GM21737 (cell line): ENCODE measurements around the gene TRAFD1.

Experiments
- ATAC-seq: cut with Tn5 transposase; IDR thresholded peaks from one replicate; pipeline ENCODE4 v1.9.1; 2021; ENCODE audit warnings: mild to moderate bottlenecking, moderate library complexity; ENCODE audit not compliant: unreplicated experiment

TRAFD1 gene

DNA sequence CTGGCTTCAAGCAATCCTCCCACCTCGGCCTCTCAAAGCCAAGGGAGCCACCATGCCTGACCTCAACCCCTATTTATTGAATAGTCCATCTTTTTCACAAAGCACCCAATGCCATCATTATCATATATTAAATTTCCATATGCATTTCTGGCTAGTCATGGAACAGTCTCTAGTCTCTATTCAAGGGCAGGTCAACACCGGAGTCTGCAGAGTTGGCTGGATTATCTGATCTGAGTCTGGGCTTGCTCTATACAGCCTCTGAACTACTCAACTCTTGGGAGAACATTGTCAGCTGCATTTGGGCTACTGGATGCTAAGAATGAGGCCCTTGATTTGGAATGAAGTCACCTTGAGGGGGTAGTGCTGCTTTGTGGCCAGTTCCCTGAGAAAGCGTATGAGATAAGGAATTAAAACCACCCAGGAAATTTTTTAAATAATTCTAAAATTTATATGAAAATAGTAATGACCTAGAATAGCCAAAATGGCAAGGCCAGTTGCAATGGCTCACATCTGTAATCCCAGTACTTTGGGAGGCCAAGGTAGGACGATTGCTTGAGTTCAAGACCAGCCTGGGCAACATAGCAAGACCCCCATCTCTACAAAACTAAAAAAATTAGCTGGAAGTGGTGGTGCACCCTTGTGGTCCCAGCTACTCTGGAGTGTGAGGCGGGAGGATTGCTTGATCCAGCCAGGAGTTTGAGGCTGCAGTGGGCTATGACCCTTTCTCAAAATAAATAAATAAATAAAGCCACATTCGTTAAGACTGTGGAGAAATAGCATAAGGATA lies 9.9 kb upstream of the TRAFD1 start:
- ATAC-seq: no peak

DNA sequence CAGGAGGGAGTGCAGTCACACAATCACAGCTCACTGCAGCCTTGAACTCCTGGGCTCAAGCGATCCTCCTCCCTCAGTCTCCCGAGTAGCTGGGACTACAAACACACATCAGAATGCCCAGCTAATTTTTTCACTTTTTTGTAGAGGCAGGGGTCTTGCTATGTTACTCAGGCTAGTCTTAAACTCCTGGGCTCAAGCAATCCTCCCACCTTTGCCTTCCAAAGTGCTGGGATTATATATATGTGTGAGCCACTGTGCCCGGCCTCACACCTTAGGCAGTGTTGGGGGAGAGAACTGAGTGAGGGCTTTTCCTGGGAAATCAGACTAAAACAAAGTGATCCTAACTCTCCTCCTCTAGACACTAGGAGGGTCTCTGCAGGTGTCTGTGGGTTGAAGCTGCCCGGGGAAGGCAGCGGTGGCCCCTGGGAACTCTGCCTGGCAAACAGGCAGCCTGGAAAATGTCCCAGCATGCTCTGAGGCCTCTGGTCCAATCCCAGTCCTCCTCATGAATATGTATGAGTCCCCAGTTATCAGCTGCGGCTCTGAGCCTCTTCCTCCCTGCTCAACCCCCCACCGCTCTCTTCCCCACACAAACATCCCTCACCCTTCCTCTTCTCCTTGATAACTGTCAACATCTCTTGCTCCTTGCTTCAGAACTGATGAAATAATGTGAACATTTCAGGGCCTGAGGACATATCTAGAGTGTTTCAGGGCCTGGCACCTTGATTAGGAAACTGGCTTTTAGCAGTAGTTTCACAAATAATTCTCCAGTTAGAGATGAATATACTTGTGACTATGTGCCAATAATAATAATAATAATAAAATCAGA lies 8.9 kb upstream of the TRAFD1 start:
- ATAC-seq: no peak

DNA sequence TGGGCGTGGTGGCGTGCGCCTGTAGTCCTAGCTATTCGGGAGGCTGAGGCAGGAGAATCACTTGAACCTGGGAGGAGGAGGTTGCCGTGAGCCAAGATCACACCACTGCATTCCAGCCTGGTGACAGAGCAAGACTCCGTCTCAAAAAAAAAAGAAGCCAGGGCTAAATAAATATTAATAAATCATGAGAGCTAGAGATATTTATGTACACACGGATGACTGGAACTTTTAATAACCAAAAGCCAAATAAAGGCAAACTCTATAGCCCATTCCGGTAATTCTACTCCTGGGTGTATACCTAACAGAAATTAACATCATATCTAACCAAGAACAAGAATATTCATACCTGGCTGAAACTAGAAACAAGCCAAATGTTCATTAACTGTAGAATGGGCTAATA lies 7.7 kb upstream of the TRAFD1 start:
- ATAC-seq: no peak

DNA sequence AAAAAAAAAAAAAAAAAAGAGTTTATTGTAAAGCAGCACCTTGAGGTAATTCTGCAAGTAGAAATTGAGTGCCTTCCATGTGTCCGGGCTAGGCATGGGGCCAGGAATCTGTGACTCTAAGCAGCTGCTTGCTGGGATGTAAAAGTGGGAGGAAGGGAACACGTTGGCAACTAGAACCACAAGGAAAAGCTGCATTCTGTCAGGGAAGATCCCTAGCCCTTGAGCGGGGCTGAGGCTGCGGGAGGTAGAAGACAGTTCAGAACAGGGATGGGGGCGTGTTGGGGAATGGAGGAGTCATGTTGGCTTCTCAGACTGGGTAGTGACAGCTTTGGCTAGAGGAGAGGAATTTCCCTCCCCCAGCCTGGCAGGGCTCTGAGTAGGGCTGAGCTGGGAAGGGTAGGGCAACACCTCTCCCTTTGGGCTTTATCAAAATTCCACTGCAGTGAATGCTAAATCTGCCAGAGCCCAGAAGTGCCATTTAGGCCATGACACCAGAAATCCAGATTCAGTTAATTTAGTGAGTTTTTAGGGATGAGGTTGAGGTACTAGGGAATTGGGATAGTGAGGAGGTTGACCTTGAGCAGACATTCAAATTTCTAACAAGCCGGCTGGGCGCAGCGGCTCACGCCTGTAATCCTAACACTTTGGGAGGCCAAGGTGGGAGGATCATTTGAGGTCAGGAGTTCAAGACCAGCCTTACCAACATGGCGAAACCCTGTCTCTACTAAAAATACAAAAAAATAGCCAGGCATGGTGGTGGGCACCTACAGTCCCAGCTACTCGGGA lies 3.4 kb upstream of the TRAFD1 start:
- no peak for ATAC-seq

DNA sequence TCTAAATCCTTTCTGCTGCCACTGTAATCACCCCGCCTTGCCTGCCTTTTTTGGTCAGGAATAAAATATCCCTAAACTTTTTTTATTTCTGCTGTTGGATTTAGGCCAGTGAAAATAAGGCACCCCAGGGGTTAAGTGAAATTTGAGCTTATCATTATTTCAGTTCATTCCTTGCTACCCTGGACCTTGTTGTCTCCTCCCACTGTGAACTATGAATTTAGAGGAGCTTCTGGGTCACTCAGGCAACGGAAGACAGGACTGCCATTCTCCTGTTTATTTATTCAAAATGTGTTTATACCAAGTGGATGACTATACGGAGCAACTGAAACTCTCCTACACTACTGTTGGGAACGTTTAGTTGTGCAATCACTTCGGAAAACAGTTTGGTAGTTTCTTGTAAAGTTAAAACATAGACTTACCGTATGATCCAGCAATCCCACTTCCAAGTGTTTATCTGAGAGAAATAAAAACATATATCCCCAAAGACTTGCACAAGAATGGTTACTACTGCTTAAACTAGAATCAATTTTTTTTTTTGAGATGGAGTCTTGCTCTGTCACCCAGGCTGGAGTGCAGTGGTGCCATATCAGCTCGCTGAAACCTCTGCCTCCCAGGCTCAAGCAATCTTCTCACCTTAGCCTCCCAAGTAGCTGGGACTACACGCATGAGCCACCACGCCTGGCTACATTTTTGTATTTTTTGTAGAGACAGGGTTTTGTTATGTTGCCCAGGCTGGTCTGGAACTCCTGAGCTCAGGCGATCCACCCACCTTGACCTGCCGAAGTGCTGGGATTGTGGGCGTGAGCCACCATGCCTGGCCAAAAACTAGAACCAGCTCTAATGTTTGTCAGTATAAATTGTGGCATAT lies 2.3 kb upstream of the TRAFD1 start:
- ATAC-seq: no peak

DNA sequence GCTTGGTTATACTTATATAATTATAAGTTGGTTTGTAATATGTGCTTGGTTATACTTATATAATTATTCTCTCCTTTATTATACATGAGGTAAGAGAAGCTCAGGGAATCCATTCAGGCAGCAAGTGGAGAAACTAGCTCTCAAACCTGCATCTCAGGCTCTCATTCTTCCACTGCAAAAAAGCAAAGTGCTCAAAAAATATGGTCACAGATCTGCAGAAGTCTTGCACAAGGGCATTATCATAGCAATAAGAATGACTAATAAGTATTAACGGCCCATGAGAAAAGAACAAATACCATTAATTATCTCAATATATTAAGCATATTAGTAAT lies 476 bp upstream of the TRAFD1 start:
- ATAC-seq: no peak

GRCh38 chr12:112126000-112126438 lies 659 bp downstream of the TRAFD1 start:
- ATAC-seq: no peak

DNA sequence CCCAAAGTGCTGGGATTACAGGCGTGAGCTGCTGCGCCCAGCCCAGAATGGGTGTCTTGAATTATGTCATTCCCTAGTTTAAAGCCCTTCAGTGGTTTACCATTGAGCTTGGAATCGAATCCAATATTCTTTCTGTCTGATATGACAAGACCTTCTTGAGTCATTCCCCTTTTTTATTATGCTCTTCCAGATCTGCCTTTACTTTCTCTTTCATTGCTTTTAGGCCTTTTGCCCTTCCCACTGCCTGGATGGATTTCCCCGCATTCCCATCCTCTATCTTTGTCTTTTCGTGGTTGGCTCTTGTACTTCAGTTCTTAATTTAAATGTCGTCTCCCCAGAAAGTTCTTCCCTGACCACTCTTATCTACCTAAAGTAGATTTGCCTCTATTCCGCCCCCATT lies 1.6 kb downstream of the TRAFD1 start:
- no peak for ATAC-seq

DNA sequence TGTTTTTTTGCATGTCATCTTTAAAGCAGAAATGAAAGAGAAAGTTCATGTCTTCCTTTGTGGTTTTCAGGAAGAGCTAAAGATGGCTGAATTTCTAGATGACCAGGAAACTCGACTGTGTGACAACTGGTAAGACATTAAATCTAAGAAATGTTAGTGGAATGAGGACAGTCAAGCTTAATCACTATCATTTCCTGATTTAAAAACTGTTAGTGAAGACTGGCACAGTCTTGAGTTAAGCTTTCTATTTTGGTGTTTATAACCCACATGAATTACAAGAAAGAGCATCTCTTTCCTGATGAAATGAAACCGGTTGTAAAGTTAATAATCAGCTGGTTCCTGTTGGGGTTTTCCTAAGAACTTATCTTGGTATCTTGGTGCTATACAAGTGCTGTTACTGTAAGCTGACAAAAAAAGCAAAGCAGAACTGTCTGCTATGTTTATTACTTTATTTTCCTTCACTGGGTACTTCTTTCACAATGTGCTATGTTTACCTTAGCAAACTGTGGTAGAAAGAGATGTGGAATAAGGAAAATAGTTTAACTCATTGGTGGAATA lies 5.2 kb downstream of the TRAFD1 start:
- peak; percentile 56 for ATAC-seq

- ATAC-seq: no peak
Observed at GRCh38 chr12:112131686-112132085, 6.3 kb downstream of the TRAFD1 start.

GRCh38 chr12:112133418-112133817 lies 8.1 kb downstream of the TRAFD1 start:
- no peak for ATAC-seq

DNA sequence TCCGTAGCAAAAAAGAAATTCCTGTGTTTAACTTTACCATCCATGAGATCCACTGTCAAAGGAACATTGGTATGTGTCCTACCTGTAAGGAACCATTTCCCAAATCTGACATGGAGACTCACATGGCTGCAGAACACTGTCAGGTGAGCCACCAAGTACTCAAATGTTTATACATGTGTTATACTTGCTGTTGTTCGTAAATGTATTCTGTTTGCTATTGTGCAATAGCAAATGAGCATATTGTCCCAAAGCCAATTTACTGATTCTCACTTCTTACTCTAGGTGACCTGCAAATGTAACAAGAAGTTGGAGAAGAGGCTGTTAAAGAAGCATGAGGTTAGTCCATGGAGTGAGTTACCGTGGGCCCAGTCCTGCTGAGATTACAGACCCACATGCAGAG lies 9.4 kb downstream of the TRAFD1 start:
- ATAC-seq: no peak

- ATAC-seq: no peak
Observed at GRCh38 chr12:112140728-112141127, 15.4 kb downstream of the TRAFD1 start.

DNA sequence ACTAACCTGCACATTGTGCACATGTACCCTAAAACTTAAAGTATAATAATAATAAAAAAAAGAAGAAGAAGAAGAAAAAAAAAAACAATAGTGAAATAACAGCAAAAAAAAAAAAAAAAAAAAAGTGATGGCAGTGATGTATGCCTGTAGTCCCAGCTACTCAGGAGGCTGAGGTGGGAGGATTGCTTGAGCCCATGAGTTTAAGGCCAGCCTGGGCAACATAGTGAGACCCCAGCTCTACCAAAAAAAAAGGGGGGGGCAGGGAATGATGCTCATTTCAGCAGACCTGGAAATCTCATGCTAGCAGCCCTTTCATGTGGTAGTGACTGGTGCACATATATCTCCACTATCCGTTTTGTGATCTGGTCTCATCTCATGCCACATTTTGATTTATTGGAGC lies 20.8 kb downstream of the TRAFD1 start:
- ATAC-seq: no peak

GRCh38 chr12:112148031-112148513 lies 22.7 kb downstream of the TRAFD1 start:
- ATAC-seq: no peak

DNA sequence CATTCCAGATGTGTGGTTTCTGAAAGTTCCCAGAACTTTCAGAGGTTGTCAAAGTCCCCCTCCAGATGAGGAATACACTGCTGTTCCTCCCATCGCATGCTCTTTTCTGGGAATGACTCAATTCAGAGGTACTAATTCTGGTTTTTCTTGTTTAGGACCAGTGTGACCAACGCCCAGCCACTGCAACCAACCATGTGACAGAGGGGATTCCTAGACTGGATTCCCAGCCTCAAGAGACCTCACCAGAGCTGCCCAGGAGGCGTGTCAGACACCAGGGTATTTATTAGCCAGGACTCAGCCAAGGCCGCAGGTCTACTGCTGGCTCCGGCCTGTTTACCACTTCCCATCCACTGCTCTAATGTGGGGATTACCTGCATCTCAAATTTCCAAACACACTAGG lies 24.2 kb downstream of the TRAFD1 start:
- ATAC-seq: no peak

DNA sequence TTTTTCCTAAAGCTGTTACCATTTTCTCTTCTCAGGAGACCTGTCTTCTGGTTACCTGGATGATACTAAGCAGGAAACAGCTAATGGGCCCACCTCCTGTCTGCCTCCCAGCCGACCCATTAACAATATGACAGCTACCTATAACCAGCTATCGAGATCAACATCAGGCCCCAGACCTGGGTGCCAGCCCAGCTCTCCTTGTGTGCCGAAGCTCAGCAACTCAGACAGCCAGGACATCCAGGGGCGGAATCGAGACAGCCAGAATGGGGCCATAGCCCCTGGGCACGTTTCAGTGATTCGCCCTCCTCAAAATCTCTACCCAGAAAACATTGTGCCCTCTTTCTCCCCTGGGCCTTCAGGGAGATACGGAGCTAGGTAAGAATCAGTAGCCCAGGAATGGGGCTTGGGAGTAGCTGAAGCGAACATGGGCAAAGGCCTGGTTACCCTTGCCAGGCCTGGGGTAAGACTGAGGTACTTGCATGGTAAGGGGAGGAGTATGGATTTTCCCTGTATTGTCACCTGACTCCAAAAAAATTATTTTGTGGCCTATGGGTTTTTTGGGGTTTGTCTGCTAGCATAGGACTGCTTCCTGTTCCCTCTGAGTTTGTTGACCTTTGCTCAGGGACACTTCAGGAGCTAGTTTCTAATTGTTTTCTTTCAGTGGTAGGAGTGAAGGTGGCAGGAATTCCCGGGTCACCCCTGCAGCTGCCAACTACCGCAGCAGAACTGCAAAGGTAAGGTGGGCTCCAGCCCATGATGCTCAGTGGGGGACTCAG lies 26.6 kb downstream of the TRAFD1 start:
- ATAC-seq: no peak

- no peak for ATAC-seq
Observed at GRCh38 chr12:112153181-112153892, 28.0 kb downstream of the TRAFD1 start.

DNA sequence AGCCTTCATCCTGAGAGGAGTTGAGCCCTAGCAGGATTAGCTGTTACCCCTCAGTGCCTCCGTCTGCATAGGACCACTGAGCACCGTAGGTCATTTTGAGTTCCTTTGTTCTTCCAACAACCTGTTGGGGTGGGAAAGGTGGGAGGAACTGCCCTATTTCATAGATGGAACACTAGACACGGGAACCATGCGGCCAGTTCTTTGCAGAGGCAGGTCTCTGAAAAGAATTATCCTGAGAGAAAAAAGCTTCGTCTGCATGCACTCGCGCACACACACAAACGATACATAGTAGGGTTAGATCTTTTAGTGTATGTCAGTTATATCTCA lies 28.5 kb downstream of the TRAFD1 start:
- no peak for ATAC-seq
